ENCODE measurements around the gene POMGNT2.

The POMGNT2 gene

DNA sequence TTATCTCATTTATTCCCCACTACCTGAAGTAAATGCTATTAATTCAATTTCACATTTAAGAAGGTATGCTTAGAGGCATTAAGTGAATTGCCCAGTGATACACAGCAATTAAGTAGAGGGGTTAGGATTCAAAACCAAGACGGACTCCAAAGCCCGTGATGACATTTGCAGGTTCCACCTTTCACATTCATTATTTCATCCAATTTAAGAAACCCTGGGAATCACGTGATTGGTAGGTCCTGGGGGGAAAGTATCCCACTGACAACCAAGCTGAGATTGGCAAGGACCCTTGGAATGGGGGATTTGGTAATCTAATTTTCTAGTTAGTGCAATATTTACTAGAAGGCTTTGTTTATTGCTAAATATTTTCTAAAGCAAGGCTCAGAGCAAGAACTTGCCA is 1.8 kb downstream of the POMGNT2 start (continued):
- no peak for TF ChIP-seq KLF8 (tag by site-specific recombination; IDR thresholded peaks at IDR 0.05)

DNA sequence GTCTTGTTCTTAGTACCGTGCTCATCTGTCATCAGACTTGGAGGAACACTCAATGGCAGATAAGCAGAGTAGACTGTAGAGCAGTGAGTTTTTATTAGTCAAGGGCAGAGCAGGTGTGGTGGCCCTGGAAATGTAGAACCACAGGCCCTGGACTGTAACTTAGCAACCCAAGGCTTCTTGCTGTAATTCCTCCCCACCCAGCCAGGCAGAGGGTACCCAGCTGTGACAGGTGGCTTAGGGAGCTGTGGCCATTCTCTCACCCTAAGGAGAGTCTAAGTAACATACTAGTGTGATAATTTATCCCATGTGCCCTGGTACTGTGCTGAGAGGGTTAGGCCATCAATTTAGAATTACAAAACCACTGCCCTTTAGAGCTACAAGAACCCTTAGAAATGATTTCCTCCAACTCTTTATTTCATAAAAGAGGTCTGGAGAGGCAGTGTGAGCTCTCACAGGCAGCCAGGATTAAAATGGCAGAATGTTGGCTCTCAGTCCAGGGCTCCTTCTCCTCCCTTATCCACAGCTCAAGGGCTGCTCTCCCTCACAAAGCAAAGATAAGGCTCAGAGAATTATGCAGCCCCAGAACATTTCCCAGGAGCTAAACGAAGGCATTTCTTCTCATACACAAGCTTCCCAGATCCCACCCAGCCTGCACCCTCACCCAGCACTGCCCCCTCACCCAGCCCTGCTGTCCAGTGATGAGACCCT is 3.0 kb downstream of the POMGNT2 start:
- Histone ChIP-seq H3K36me3 (ENCODE audit: control insufficient read depth in 2 of 2, insufficient read depth in 1 of 2, low read length in 2 of 2) (peaks cover 0 to 4% of the 10 kb centered on the region in 2 experiments; a peak in 1 of 3 replicates), H3K27ac (ENCODE audit: extremely low read depth, low read depth, low read length) (no peak overlapping the region), H3K4me1 (ENCODE audit: control insufficient read depth, insufficient read depth, low read length) (no peaks in the 10 kb centered on the region), H3K4me3 (ENCODE audit: low read depth, low read length) (no peak overlapping the region), H3K9me3 (ENCODE audit: control insufficient read depth, insufficient read depth, low read depth, low read length) (no peaks in the 10 kb centered on the region)
- CTCF ChIA-PET: interaction anchor here (0.6 kb wide), 1 partner anchor 11 kb away, joined by 3 read pairs; no protein-coding TSS in a partner anchor
- no peak for TF ChIP-seq GLIS2 (tag by site-specific recombination; IDR thresholded peaks at IDR 0.05)
- no peak for TF ChIP-seq HOXD13 (CRISPR knock-in tag; IDR thresholded peaks at IDR 0.05; ENCODE audit: borderline replicate concordance)
- no peak for TF ChIP-seq ZNF830 (tag by site-specific recombination; IDR thresholded peaks at IDR 0.05; ENCODE audit: low read depth)
- TF ChIP-seq ZNF37A (tag by site-specific recombination; IDR thresholded peaks at IDR 0.05): no peak
- POLR2A ChIA-PET: no interaction called here

GRCh38 chr3:43098761-43099160 is 7.1 kb downstream of the POMGNT2 start:
- Histone ChIP-seq H3K27ac (ENCODE audit: extremely low read depth, low read depth, low read length) (no peak overlapping the region), H3K9me3 (ENCODE audit: control insufficient read depth, insufficient read depth, low read depth, low read length) (no peaks in the 10 kb centered on the region), H3K4me3 (ENCODE audit: low read depth, low read length) (no peak overlapping the region), H3K4me1 (ENCODE audit: control insufficient read depth, insufficient read depth, low read length) (no peaks in the 10 kb centered on the region), H3K36me3 (ENCODE audit: control insufficient read depth in 2 of 2, insufficient read depth in 1 of 2, low read length in 2 of 2) (peaks cover 0 to 4% of the 10 kb centered on the region in 2 experiments; a peak in 1 of 3 replicates)
- POLR2A ChIA-PET: no interaction called here
- CTCF ChIA-PET: no interaction called here
- no peak for TF ChIP-seq ZBTB49 (tag by site-specific recombination; IDR thresholded peaks at IDR 0.05; ENCODE audit: low read depth)

DNA sequence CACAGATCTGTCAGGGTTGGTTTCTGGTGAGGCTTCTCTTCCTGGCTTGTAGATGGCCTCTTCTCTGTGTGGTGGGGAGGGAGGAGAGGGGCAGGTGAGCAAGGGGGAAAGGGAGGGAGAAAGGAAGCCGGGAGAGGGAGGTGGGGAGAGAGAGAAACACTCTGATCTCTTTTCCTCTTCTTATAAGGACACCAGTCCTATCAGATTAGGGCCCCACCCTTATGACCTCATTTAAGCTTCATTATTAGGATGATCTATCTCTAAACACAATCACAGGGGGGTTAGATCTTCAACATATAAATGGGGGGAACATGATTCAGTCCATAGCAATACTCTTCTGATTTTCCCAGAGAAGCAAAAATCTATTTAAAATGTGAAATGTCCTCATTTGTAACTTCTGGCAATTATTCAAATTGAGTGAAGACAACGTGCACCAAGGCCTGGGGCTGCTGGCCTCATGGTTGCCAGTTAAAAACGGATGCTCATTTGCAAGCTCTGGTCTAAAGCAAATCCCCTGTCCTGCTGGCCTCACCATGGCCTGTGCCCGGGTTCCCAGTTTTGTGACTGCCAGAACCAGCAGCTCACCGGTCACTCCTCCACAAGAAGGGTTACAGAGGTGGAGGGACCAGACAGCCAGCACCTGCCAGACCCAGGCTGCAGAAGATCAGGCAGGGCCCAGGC is 8.3 kb downstream of the POMGNT2 start:
- no peak overlapping the region for H3K27ac ChIP-seq (ENCODE audit: extremely low read depth, low read depth, low read length)
- no peaks in the 10 kb centered on the region for H3K9me3 ChIP-seq (ENCODE audit: control insufficient read depth, insufficient read depth, low read depth, low read length)
- peaks cover 0 to 4% of the 10 kb centered on the region in 2 experiments; a peak in 1 of 3 replicates for H3K36me3 ChIP-seq (ENCODE audit: control insufficient read depth in 2 of 2, insufficient read depth in 1 of 2, low read length in 2 of 2)
- POLR2A ChIA-PET: no interaction called here
- H3K4me1 ChIP-seq (ENCODE audit: control insufficient read depth, insufficient read depth, low read length): no peaks in the 10 kb centered on the region
- H3K4me3 ChIP-seq (ENCODE audit: low read depth, low read length): no peak overlapping the region
- CTCF ChIA-PET: interaction anchor here (0.7 to 1.5 kb wide), 3 partner anchors 26 to 136 kb away, joined by 4 to 7 read pairs (median 5); no protein-coding TSS in a partner anchor
- no peak for TF ChIP-seq SP3 (tag by site-specific recombination; IDR thresholded peaks at IDR 0.05)
- no peak for TF ChIP-seq ZBTB26 (tag by site-specific recombination; optimal IDR thresholded peaks at IDR 0.05)
- TF ChIP-seq ZFP3 (tag by site-specific recombination; IDR thresholded peaks at IDR 0.05; ENCODE audit: low read depth): no peak
- peak; percentile 48 for TF ChIP-seq ZNF398 (tag by site-specific recombination; IDR thresholded peaks at IDR 0.05)
- no peak for TF ChIP-seq ZIC2 (tag by site-specific recombination; IDR thresholded peaks at IDR 0.05)
